HCT116 (cell line): ENCODE measurements around the gene OLIG3. TPM values are rescaled to one million over a fixed set of nuclear protein-coding genes. Genes with fewer than 3 reads are reported as not detected.

ENCODE experiments used
- ATAC-seq: fragments of 200-7000 bp; cut with Tn5 transposase; 2 replicates; pipeline ENCODE4 v1.9.1; 2020; ENCODE audit warnings: mild to moderate bottlenecking, moderate library complexity
- BruUV-seq: library from RNA; stranded (reverse); fragments of 400-500 nt; replicated peaks from 2 replicates; lab custom pipeline; 2021; lab: Mats Ljungman, UMichigan
- CTCF ChIA-PET: fragments of 300-600 bp; sonication (Branson Sonifier 250); formaldehyde crosslinking; loops from one replicate; lab custom pipeline; 2021; ENCODE audit warnings: antibody characterized with exemption; lab: Charles Lee
- POLR2A ChIA-PET: fragments of 300-600, 350-600 bp; sonication (Branson Sonifier 250); formaldehyde crosslinking; loops from one replicate; lab custom pipeline; 2021; ENCODE audit warnings: antibody characterized with exemption; lab: Charles Lee
- RAD21 ChIA-PET, 2 experiments: fragments of 300-600 bp; sonication (Branson Sonifier 250); formaldehyde crosslinking; loops; one replicate each; lab custom pipeline; 2023; ENCODE audit warnings: low total read pairs in 2 of 2; ENCODE audit not compliant: uncharacterized antibody in 2 of 2, unreplicated experiment in 2 of 2, low non-redundant PET in 1 of 2; lab: Charles Lee
- DNase-seq: peaks from one replicate; pipeline ENCODE4 v3.0.0-alpha.2; 2010; ENCODE audit warnings: low read depth, low spot score
- H2AFZ ChIP-seq: fragments of 200-600 bp; shearing (Covaris generic), sonication (generic); 2 replicates; pipeline ENCODE4 v1.6.1; 2017; ENCODE audit warnings: low read depth, mixed run types, mixed read lengths, antibody characterized with exemption, low read length; ENCODE audit not compliant: poor library complexity, severe bottlenecking
- H3K27ac ChIP-seq: 2 replicates; pipeline ENCODE4 v1.5.1; 2012; ENCODE audit warnings: low read depth, low read length
- H3K27me3 ChIP-seq: fragments of 200-600 bp; sonication (generic); 2 replicates; pipeline ENCODE4 v1.6.1; 2016; ENCODE audit warnings: mixed run types, low read length, mixed read lengths; ENCODE audit not compliant: insufficient read depth
- H3K36me3 ChIP-seq, 2 experiments: fragments of 200-500 bp in 1 of 2; fragments of 200-600 bp in 1 of 2; sonication (Bioruptor generic) in 1 of 2; sonication (generic) in 1 of 2; 2 replicates each; pipeline versions ENCODE4 v1.5.1 to v1.6.1; 2014 to 2016; ENCODE audit warnings: low read length in 2 of 2, inconsistent platforms in 1 of 2, mixed read lengths in 1 of 2, mixed run types in 1 of 2; ENCODE audit not compliant: insufficient read depth in 2 of 2, control insufficient read depth in 1 of 2
- H3K4me1 ChIP-seq, 2 experiments: fragments of 200-600 bp in 1 of 2; sonication (generic) in 1 of 2; 2 replicates each; pipeline versions ENCODE4 v1.5.1 to v1.6.1; 2012 to 2017; ENCODE audit warnings: low read length in 2 of 2, inconsistent platforms in 1 of 2, mild to moderate bottlenecking in 1 of 2, mixed read lengths in 1 of 2, mixed run types in 1 of 2, moderate library complexity in 1 of 2; ENCODE audit not compliant: insufficient read depth in 2 of 2, control insufficient read depth in 1 of 2
- H3K4me2 ChIP-seq: fragments of 200-600 bp; sonication (generic); 2 replicates; pipeline ENCODE4 v1.6.1; 2017; ENCODE audit warnings: mixed run types, low read length, mixed read lengths
- H3K4me3 ChIP-seq, 2 experiments: fragments of 200-600 bp in 1 of 2; sonication (generic) in 1 of 2; replicated peaks in 1 of 2; 2 replicates each; pipeline ENCODE4 v1.5.1; 2011 to 2016; ENCODE audit warnings: low read length in 2 of 2, control low read depth in 1 of 2, low read depth in 1 of 2, mild to moderate bottlenecking in 1 of 2, mixed read lengths in 1 of 2, mixed run types in 1 of 2
- H3K79me2 ChIP-seq: fragments of 200-600 bp; sonication (generic); 2 replicates; pipeline ENCODE4 v1.6.1; 2017; ENCODE audit warnings: mild to moderate bottlenecking, mixed run types, low read length, moderate library complexity, mixed read lengths; ENCODE audit not compliant: insufficient read depth
- H3K9ac ChIP-seq: fragments of 200-600 bp; sonication (generic); 2 replicates; pipeline ENCODE4 v1.6.1; 2016; ENCODE audit warnings: low read length, mixed read lengths
- H3K9me2 ChIP-seq: fragments of 200-600 bp; sonication (generic), shearing (Covaris generic); 2 replicates; pipeline ENCODE4 v1.6.1; 2017; ENCODE audit warnings: mixed run types, mild to moderate bottlenecking, moderate library complexity; ENCODE audit not compliant: insufficient read depth
- H3K9me3 ChIP-seq, 2 experiments: fragments of 200-500 bp in 1 of 2; fragments of 200-600 bp in 1 of 2; sonication (Bioruptor generic) in 1 of 2; sonication (generic) in 1 of 2; 2 replicates each; pipeline ENCODE4 v1.6.1; 2014 to 2017; ENCODE audit warnings: low read length in 2 of 2, mixed read lengths in 2 of 2, inconsistent platforms in 1 of 2, low read depth in 1 of 2, mild to moderate bottlenecking in 1 of 2, mixed run types in 1 of 2, moderate library complexity in 1 of 2; ENCODE audit not compliant: control insufficient read depth in 1 of 2, insufficient read depth in 1 of 2
- H4K20me1 ChIP-seq: fragments of 200-600 bp; sonication (generic), shearing (Covaris generic); 2 replicates; pipeline ENCODE4 v1.6.1; 2017; ENCODE audit warnings: mixed run types, mild to moderate bottlenecking, moderate library complexity; ENCODE audit not compliant: insufficient read depth
- CBX3 ChIP-seq: IDR thresholded peaks from 2 replicates; pipeline ENCODE4 v1.6.1; 2012; ENCODE audit warnings: low read depth
- EZH2 ChIP-seq: fragments of 200-600 bp; sonication (generic); IDR thresholded peaks from 2 replicates; pipeline ENCODE4 v1.6.1; 2017; ENCODE audit warnings: antibody characterized with exemption, mixed run types
- EZH2phosphoT487 ChIP-seq: fragments of 200-600 bp; IDR thresholded peaks from 2 replicates; pipeline ENCODE4 v1.6.1; 2018; ENCODE audit warnings: antibody characterized with exemption, borderline replicate concordance
- POLR2A ChIP-seq: IDR thresholded peaks from 2 replicates; pipeline ENCODE4 v1.7.0; 2011; ENCODE audit warnings: borderline replicate concordance; ENCODE audit not compliant: insufficient read depth, insufficient read length; ENCODE audit errors: extremely low read depth
- POLR2AphosphoS5 ChIP-seq: IDR thresholded peaks from 2 replicates; pipeline ENCODE4 v1.6.1; 2011; ENCODE audit warnings: mild to moderate bottlenecking, low read depth, low read length, moderate library complexity
- RAD21 ChIP-seq: IDR thresholded peaks from 2 replicates; pipeline ENCODE4 v1.6.1; 2012; ENCODE audit warnings: low read depth, mild to moderate bottlenecking
- SIN3A ChIP-seq: IDR thresholded peaks from 2 replicates; pipeline ENCODE4 v1.6.1; 2012; ENCODE audit warnings: low read depth
- SP1 ChIP-seq: IDR thresholded peaks from 2 replicates; pipeline ENCODE4 v1.6.1; 2012; ENCODE audit warnings: low read depth
- SRF ChIP-seq: IDR thresholded peaks from 2 replicates; pipeline ENCODE4 v1.6.1; 2012; ENCODE audit warnings: low read depth
- TCF7L2 ChIP-seq: IDR thresholded peaks from 2 replicates; pipeline ENCODE4 v1.7.0; 2011; ENCODE audit warnings: borderline replicate concordance, inconsistent platforms; ENCODE audit not compliant: insufficient read depth, insufficient read length; ENCODE audit errors: extremely low read depth
- ZNF274 ChIP-seq: fragments of 200-500 bp; sonication (Bioruptor generic); IDR thresholded peaks from 2 replicates; pipeline ENCODE4 v1.6.1; 2014; ENCODE audit warnings: mild to moderate bottlenecking, low read depth, low read length, inconsistent platforms
- intact Hi-C: fragments of 100-400 bp; cut with micrococcal nuclease; formaldehyde crosslinking; loops from 2 replicates; pipeline ENCODE4 v1.10.0; 2022
- total RNA-seq: library from RNA; stranded (reverse); gene quantifications from one replicate; pipeline ENCODE4 v1.2.1, GENCODE V29; 2021; ENCODE audit not compliant: unreplicated experiment
- TF ChIP-seq, protein P1 (sequence below): IDR thresholded peaks from 2 replicates; pipeline ENCODE4 v1.6.1; 2012
- TF ChIP-seq, protein P2 (sequence below): IDR thresholded peaks from 2 replicates; pipeline ENCODE4 v1.6.1; 2012
- TF ChIP-seq, protein P3 (sequence below), 3 experiments: fragments of 200-600 bp in 1 of 3; sonication (generic) in 1 of 3; IDR thresholded peaks in 2 of 3; conservative IDR thresholded peaks in 1 of 3; 2 replicates each; pipeline ENCODE4 v1.5.1; 2012 to 2017; ENCODE audit warnings: low read depth in 2 of 3, low read length in 2 of 3, antibody characterized with exemption in 1 of 3, borderline replicate concordance in 1 of 3, control low read depth in 1 of 3, mild to moderate bottlenecking in 1 of 3, mixed read lengths in 1 of 3, mixed run types in 1 of 3, moderate library complexity in 1 of 3; ENCODE audit not compliant: insufficient read depth in 1 of 3
- TF ChIP-seq, protein P4 (sequence below): IDR thresholded peaks from 2 replicates; pipeline ENCODE4 v1.6.1; 2012; ENCODE audit warnings: low read depth

OLIG3 gene
- total RNA-seq, 1 experiment from 2014 or later = not detected

DNA sequence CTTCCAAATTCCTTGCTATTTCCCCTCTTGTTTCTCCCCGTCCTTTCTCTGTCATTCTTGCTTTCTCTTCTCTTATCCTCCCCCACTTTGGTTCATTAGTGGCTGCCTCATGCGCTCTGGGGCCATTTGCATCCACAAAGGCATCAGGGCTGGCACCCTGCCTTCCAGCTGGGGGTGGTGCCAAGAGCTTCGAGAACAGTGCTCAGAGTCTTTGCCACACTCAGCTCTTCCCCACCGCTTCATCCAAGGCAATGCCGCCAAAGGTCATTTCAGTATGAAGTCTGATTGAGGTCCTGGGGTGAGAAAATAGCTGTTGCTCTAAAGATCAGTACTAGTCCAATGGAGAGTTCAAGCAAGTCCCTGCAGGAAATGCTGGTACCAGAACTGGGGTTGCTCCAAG, 22.7 kb downstream of the OLIG3 start:
- TF ChIP-seq SIN3A (no peak), CBX3 (no peak), RAD21 (no peak), POLR2AphosphoS5 (no peak), SP1 (no peak), POLR2A (no peak), ZNF274 (no peak), EZH2 (no peak), TCF7L2 (no peak), EZH2phosphoT487 (no peak), SRF (no peak)
- TF ChIP-seq, protein P1, sequence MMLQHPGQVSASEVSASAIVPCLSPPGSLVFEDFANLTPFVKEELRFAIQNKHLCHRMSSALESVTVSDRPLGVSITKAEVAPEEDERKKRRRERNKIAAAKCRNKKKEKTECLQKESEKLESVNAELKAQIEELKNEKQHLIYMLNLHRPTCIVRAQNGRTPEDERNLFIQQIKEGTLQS = no peak
- TF ChIP-seq, protein P2, sequence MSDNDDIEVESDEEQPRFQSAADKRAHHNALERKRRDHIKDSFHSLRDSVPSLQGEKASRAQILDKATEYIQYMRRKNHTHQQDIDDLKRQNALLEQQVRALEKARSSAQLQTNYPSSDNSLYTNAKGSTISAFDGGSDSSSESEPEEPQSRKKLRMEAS = no peak
- TF ChIP-seq, protein P3, sequence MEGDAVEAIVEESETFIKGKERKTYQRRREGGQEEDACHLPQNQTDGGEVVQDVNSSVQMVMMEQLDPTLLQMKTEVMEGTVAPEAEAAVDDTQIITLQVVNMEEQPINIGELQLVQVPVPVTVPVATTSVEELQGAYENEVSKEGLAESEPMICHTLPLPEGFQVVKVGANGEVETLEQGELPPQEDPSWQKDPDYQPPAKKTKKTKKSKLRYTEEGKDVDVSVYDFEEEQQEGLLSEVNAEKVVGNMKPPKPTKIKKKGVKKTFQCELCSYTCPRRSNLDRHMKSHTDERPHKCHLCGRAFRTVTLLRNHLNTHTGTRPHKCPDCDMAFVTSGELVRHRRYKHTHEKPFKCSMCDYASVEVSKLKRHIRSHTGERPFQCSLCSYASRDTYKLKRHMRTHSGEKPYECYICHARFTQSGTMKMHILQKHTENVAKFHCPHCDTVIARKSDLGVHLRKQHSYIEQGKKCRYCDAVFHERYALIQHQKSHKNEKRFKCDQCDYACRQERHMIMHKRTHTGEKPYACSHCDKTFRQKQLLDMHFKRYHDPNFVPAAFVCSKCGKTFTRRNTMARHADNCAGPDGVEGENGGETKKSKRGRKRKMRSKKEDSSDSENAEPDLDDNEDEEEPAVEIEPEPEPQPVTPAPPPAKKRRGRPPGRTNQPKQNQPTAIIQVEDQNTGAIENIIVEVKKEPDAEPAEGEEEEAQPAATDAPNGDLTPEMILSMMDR (IDR thresholded peaks at IDR 0.05 in 2 of 3, conservative IDR thresholded peaks at IDR 0.05 in 1 of 3; ENCODE audit: borderline replicate concordance in 1 of 3, insufficient read depth in 1 of 3, low read depth in 2 of 3, low read length in 2 of 3) = no peak
- TF ChIP-seq, protein P4, sequence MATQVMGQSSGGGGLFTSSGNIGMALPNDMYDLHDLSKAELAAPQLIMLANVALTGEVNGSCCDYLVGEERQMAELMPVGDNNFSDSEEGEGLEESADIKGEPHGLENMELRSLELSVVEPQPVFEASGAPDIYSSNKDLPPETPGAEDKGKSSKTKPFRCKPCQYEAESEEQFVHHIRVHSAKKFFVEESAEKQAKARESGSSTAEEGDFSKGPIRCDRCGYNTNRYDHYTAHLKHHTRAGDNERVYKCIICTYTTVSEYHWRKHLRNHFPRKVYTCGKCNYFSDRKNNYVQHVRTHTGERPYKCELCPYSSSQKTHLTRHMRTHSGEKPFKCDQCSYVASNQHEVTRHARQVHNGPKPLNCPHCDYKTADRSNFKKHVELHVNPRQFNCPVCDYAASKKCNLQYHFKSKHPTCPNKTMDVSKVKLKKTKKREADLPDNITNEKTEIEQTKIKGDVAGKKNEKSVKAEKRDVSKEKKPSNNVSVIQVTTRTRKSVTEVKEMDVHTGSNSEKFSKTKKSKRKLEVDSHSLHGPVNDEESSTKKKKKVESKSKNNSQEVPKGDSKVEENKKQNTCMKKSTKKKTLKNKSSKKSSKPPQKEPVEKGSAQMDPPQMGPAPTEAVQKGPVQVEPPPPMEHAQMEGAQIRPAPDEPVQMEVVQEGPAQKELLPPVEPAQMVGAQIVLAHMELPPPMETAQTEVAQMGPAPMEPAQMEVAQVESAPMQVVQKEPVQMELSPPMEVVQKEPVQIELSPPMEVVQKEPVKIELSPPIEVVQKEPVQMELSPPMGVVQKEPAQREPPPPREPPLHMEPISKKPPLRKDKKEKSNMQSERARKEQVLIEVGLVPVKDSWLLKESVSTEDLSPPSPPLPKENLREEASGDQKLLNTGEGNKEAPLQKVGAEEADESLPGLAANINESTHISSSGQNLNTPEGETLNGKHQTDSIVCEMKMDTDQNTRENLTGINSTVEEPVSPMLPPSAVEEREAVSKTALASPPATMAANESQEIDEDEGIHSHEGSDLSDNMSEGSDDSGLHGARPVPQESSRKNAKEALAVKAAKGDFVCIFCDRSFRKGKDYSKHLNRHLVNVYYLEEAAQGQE = no peak
- ATAC-seq (no peak), DNase-seq (no peak)
- Histone ChIP-seq H3K4me3 (no peak overlapping the region), H3K4me1 (no peaks in the 10 kb centered on the region), H3K36me3 (no peaks in the 10 kb centered on the region), H3K27ac (no peak overlapping the region), H2AFZ (no peak overlapping the region), H3K9me3 (no peaks in the 10 kb centered on the region), H3K9ac (no peak overlapping the region), H3K9me2 (no peaks in the 10 kb centered on the region), H3K79me2 (no peaks in the 10 kb centered on the region), H4K20me1 (no peaks in the 10 kb centered on the region), H3K4me2 (no peak overlapping the region), H3K27me3 (no peaks in the 10 kb centered on the region)
- intact Hi-C loops = no loop called here
- RAD21 ChIA-PET = no interaction called here
- POLR2A ChIA-PET = interaction anchor here (0.6 kb wide), 1 partner anchor 191 kb away, joined by 3 read pairs; no protein-coding TSS in a partner anchor
- CTCF ChIA-PET = no interaction called here
- BruUV-seq = no TSS peak
